ENCODE results near the gene MEIS1. TPM values are rescaled to one million over a fixed set of nuclear protein-coding genes. Genes with fewer than 3 reads are reported as not detected.

The MEIS1 gene
- polyA plus RNA-seq, 1 donor (not counting 4 experiments of a cell fraction or from before 2014, with no cell fraction given): 3.1 TPM

DNA sequence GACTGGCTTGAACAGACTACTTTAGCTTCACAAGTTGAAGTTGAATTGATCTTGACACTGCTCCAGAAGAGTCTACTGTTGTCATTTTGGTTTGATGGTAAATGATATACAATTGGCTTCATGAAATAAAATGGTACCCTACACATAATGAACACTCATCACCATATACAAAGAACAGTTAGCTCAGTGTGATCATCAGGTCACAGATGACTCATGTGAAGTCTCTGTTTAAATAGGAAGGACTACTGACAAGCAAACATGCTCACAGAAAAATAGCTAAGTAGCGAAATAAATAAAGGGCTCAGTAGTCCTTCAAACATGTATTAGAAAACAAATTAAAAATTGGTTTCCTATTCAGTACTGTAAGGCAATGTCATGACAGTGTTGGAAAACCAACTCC lies 96.2 kb downstream of the MEIS1 start:
- Histone ChIP-seq H2AFZ (ENCODE audit: control insufficient read depth, low read length) (no peak overlapping the region), H3K9me3 (ENCODE audit: control insufficient read depth, low read depth, low read length) (no peaks in the 10 kb centered on the region), H3K4me1 (ENCODE audit: control insufficient read depth, extremely low read depth, insufficient read depth, low read length) (no peaks in the 10 kb centered on the region), H3K9ac (ENCODE audit: control insufficient read depth, extremely low read depth, insufficient read depth, low read length) (no peak overlapping the region), H3K79me2 (ENCODE audit: control insufficient read depth, insufficient read depth, low read length) (no peaks in the 10 kb centered on the region), H3K27me3 (ENCODE audit: control insufficient read depth, extremely low read depth, insufficient read depth, low read length) (no peaks in the 10 kb centered on the region), H4K20me1 (ENCODE audit: control insufficient read depth, extremely low read depth, insufficient read depth, low read length) (no peaks in the 10 kb centered on the region), H3K9me1 (ENCODE audit: control insufficient read depth, extremely low read depth, insufficient read depth, low read length) (no peaks in the 10 kb centered on the region), H3K36me3 (ENCODE audit: control insufficient read depth in 2 of 2, extremely low read depth in 1 of 2, insufficient read depth in 2 of 2, low read length in 2 of 2) (no peaks in the 10 kb centered on the region), H3K27ac (ENCODE audit: control insufficient read depth, insufficient read depth, low read length) (no peak overlapping the region), H3K4me2 (ENCODE audit: control insufficient read depth, extremely low read depth, insufficient read depth, low read depth, low read length) (no peak overlapping the region), H3K4me3 (ENCODE audit: control insufficient read depth in 2 of 3, extremely low read depth in 1 of 3, insufficient read depth in 2 of 3, low read depth in 1 of 3, low read length in 3 of 3) (no peak overlapping the region)
- FAIRE-seq: no peak
- dilution Hi-C loops (cut with MboI; ENCODE audit: extremely low pct_ligation_motif_present, low sequenced_read_pairs): no loop called here
- DNase-seq (ENCODE audit: low read depth, low spot score): no peak
- TF ChIP-seq EZH2 (IDR thresholded peaks at IDR 0.05; ENCODE audit: low read length): no peak
- TF ChIP-seq, protein P1, sequence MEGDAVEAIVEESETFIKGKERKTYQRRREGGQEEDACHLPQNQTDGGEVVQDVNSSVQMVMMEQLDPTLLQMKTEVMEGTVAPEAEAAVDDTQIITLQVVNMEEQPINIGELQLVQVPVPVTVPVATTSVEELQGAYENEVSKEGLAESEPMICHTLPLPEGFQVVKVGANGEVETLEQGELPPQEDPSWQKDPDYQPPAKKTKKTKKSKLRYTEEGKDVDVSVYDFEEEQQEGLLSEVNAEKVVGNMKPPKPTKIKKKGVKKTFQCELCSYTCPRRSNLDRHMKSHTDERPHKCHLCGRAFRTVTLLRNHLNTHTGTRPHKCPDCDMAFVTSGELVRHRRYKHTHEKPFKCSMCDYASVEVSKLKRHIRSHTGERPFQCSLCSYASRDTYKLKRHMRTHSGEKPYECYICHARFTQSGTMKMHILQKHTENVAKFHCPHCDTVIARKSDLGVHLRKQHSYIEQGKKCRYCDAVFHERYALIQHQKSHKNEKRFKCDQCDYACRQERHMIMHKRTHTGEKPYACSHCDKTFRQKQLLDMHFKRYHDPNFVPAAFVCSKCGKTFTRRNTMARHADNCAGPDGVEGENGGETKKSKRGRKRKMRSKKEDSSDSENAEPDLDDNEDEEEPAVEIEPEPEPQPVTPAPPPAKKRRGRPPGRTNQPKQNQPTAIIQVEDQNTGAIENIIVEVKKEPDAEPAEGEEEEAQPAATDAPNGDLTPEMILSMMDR (optimal IDR thresholded peaks at IDR 0.05 in 1 of 3, IDR thresholded peaks at IDR 0.05 in 1 of 3, conservative IDR thresholded peaks at IDR 0.05 in 1 of 3; ENCODE audit: extremely low read depth in 1 of 3, insufficient read depth in 2 of 3, low read length in 3 of 3): no peak

DNA sequence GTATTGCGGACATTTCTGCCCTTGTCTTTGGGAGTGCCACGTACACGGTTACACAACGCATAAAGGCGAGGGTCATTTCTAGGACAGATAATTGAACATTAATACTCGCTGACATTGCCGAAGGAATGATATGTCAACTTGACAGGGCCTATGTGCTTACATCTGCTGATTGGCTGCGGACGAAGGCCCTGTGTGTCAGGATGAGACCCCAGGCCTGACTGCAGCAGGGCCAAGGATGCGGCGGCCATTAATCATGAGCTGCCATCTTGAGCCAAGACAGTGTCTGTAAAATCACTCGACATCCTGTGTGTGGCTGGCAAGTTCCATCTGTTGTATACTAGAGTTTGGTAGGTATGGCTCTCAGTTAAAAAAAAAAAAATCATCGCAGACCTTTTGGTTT lies 96.6 kb downstream of the MEIS1 start:
- no peak overlapping the region for H3K27ac ChIP-seq (ENCODE audit: control insufficient read depth, insufficient read depth, low read length)
- no peak overlapping the region for H2AFZ ChIP-seq (ENCODE audit: control insufficient read depth, low read length)
- DNase-seq (ENCODE audit: low read depth, low spot score) (no peak), FAIRE-seq (no peak)
- no peaks in the 10 kb centered on the region for H4K20me1 ChIP-seq (ENCODE audit: control insufficient read depth, extremely low read depth, insufficient read depth, low read length)
- H3K4me3 ChIP-seq (ENCODE audit: control insufficient read depth in 2 of 3, extremely low read depth in 1 of 3, insufficient read depth in 2 of 3, low read depth in 1 of 3, low read length in 3 of 3): no peak overlapping the region
- H3K4me2 ChIP-seq (ENCODE audit: control insufficient read depth, extremely low read depth, insufficient read depth, low read depth, low read length): no peak overlapping the region
- no peaks in the 10 kb centered on the region for H3K4me1 ChIP-seq (ENCODE audit: control insufficient read depth, extremely low read depth, insufficient read depth, low read length)
- dilution Hi-C loops (cut with MboI; ENCODE audit: extremely low pct_ligation_motif_present, low sequenced_read_pairs): no loop called here
- TF ChIP-seq, protein P1 (optimal IDR thresholded peaks at IDR 0.05 in 1 of 3, IDR thresholded peaks at IDR 0.05 in 1 of 3, conservative IDR thresholded peaks at IDR 0.05 in 1 of 3; ENCODE audit: extremely low read depth in 1 of 3, insufficient read depth in 2 of 3, low read length in 3 of 3): no peak
- no peak for TF ChIP-seq EZH2 (IDR thresholded peaks at IDR 0.05; ENCODE audit: low read length)
- H3K9me3 ChIP-seq (ENCODE audit: control insufficient read depth, low read depth, low read length): no peaks in the 10 kb centered on the region
- H3K36me3 ChIP-seq (ENCODE audit: control insufficient read depth in 2 of 2, extremely low read depth in 1 of 2, insufficient read depth in 2 of 2, low read length in 2 of 2): no peaks in the 10 kb centered on the region
- H3K79me2 ChIP-seq (ENCODE audit: control insufficient read depth, insufficient read depth, low read length): no peaks in the 10 kb centered on the region
- H3K9me1 ChIP-seq (ENCODE audit: control insufficient read depth, extremely low read depth, insufficient read depth, low read length): no peaks in the 10 kb centered on the region
- no peak overlapping the region for H3K9ac ChIP-seq (ENCODE audit: control insufficient read depth, extremely low read depth, insufficient read depth, low read length)
- no peaks in the 10 kb centered on the region for H3K27me3 ChIP-seq (ENCODE audit: control insufficient read depth, extremely low read depth, insufficient read depth, low read length)

All from keratinocyte (primary cell).